ENCODE results near the gene EFNA3. TPM values are rescaled to one million over a fixed set of nuclear protein-coding genes. Genes with fewer than 3 reads are reported as not detected.
A peak's percentile ranks its signal among the peaks of the same experiment; 100 is the strongest.

EFNA3 gene
- total RNA-seq: 100 to 1,000 TPM in 1 of 4 donors, 10 to 100 TPM in 3; 28.8 to 104 (median 77.6) TPM

GRCh38 chr1:155078469-155079209 is at the start of gene EFNA3:
Gene EFNA3 (plus strand): TSS chr1:155078837. CDS start chr1:155078942, 105 bp downstream.
- Histone ChIP-seq H3K4me3 (peak within 1 kb of the TSS; percentile 61), H3K9me3 (no peaks in the 10 kb centered on the region), H3K4me1 (peaks cover 88% of the 10 kb centered on the region), H3K27ac (peak within 1 kb of the TSS; percentile 86), H3K27me3 (peaks cover 46% of the 10 kb centered on the region), H3K36me3 (no peaks in the 10 kb centered on the region)
- DNase-seq (ENCODE audit: low spot score in 2 of 2): peak; percentile 80 to 85
- TF ChIP-seq POLR2AphosphoS5 (IDR thresholded peaks at IDR 0.05): no peak
- TF ChIP-seq EP300 (IDR thresholded peaks at IDR 0.05): no peak
- TF ChIP-seq CTCF (IDR thresholded peaks at IDR 0.05): no peak
- no peak for TF ChIP-seq POLR2A (IDR thresholded peaks at IDR 0.05)
- 1% methylated on average over 33 of the region's 59 CpGs for WGBS

GRCh38 chr1:155029513-155030242 is 49.0 kb upstream of the EFNA3 start:
- Histone ChIP-seq H3K36me3 (no peaks in the 10 kb centered on the region), H3K27me3 (no peaks in the 10 kb centered on the region), H3K4me1 (peaks cover 4% of the 10 kb centered on the region), H3K4me3 (no peak overlapping the region), H3K27ac (no peak overlapping the region), H3K9me3 (no peaks in the 10 kb centered on the region)
- no peak for DNase-seq (ENCODE audit: low spot score in 2 of 2)
- TF ChIP-seq EP300 (IDR thresholded peaks at IDR 0.05) (no peak), POLR2AphosphoS5 (IDR thresholded peaks at IDR 0.05) (no peak), POLR2A (IDR thresholded peaks at IDR 0.05) (no peak), CTCF (IDR thresholded peaks at IDR 0.05) (no peak)
- WGBS: 81% methylated on average over 6 of the region's 16 CpGs

- H3K36me3 ChIP-seq: no peaks in the 10 kb centered on the region
- peaks cover 4% of the 10 kb centered on the region for H3K4me1 ChIP-seq
- TF ChIP-seq POLR2AphosphoS5 (IDR thresholded peaks at IDR 0.05): no peak
- no peak for TF ChIP-seq POLR2A (IDR thresholded peaks at IDR 0.05)
- no peak for TF ChIP-seq EP300 (IDR thresholded peaks at IDR 0.05)
- no peak for TF ChIP-seq CTCF (IDR thresholded peaks at IDR 0.05)
- no peak overlapping the region for H3K27ac ChIP-seq
- no peak overlapping the region for H3K4me3 ChIP-seq
- no CpG with 5 or more reads among the region's 15 CpGs for WGBS
- DNase-seq (ENCODE audit: low spot score in 2 of 2): no peak
- H3K27me3 ChIP-seq: no peaks in the 10 kb centered on the region
- no peaks in the 10 kb centered on the region for H3K9me3 ChIP-seq
Measured at GRCh38 chr1:155030243-155030795, 48.3 kb upstream of the EFNA3 start.

GRCh38 chr1:155030899-155031298 is 47.7 kb upstream of the EFNA3 start:
- H3K4me3 ChIP-seq: no peak overlapping the region
- TF ChIP-seq EP300 (IDR thresholded peaks at IDR 0.05) (no peak), POLR2AphosphoS5 (IDR thresholded peaks at IDR 0.05) (no peak), CTCF (IDR thresholded peaks at IDR 0.05) (no peak), POLR2A (IDR thresholded peaks at IDR 0.05) (no peak)
- DNase-seq (ENCODE audit: low spot score in 2 of 2): no peak
- peaks cover 4% of the 10 kb centered on the region for H3K4me1 ChIP-seq
- no peak overlapping the region for H3K27ac ChIP-seq
- 85% methylated on average over 11 of the region's 11 CpGs for WGBS
- H3K36me3 ChIP-seq: no peaks in the 10 kb centered on the region
- no peaks in the 10 kb centered on the region for H3K9me3 ChIP-seq
- no peaks in the 10 kb centered on the region for H3K27me3 ChIP-seq

- Histone ChIP-seq H3K36me3 (no peaks in the 10 kb centered on the region), H3K4me1 (peaks cover 18% of the 10 kb centered on the region), H3K9me3 (no peaks in the 10 kb centered on the region), H3K4me3 (no peak overlapping the region), H3K27me3 (no peaks in the 10 kb centered on the region), H3K27ac (no peak overlapping the region)
- TF ChIP-seq POLR2A (IDR thresholded peaks at IDR 0.05): no peak
- no peak for TF ChIP-seq CTCF (IDR thresholded peaks at IDR 0.05)
- no peak for TF ChIP-seq EP300 (IDR thresholded peaks at IDR 0.05)
- WGBS: 89% methylated on average over 7 of the region's 12 CpGs
- DNase-seq (ENCODE audit: low spot score in 2 of 2): no peak
Measured at GRCh38 chr1:155032886-155033285, 45.8 kb upstream of the EFNA3 start.

All from suprapubic skin (tissue), 4 donors.